Stimulated activated CD4-positive, alpha-beta T cell treated with anti-CD3 and anti-CD28 coated beads, Interleukin-2, amount 100 ng/mL, for 4 hours (primary cell): ENCODE measurements around the gene OXER1.
"Not testable (repeated sequence)": the region's sequence is repeated elsewhere in the genome, so short reads cannot be mapped to it uniquely, and the experiment has no call there.

Experiments
- DNase-seq: peaks from one replicate; pipeline ENCODE4 v3.0.0-alpha.2; 2020; ENCODE audit warnings: low read depth

OXER1 gene

DNA sequence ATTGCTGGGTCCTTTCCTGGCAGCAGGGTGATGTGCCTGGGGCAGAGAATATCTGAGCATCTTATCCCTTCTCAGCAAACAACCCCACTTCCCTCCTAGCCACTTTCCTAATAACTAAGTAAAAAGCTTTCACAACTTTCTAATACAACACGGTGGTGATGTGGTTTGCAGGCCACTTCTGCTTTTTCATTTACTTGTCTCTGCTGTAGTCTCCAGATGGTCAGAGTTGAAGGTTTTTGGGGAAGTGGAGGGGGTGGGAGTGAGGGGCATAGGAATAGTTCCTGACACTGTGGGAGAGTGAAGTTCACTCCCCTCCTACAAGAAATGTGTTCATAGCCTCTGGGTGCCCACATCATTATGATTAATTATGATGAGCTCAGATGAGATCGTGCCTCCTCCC, 11.6 kb downstream of the OXER1 start:
- no peak for DNase-seq

DNA sequence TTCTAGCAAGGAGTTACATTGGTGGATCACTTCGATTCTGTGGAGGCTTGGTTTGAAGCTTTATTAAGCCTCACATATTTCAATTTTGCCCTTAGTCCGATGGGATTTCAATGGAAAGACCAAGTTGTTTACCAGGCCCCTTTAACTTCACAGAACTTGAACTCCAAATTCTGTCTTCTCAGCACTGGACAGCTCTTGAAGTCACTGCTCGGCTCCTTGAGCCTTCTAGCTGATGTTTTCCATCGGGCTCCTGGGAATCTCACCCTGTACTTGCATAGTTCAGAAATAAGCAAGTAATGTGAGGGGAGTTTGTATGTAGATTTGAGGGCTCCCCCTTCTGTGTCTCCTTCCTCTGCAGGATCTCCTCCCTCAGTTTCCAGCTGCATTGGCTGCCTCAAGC, 15.1 kb downstream of the OXER1 start:
- no peak for DNase-seq

GRCh38 chr2:42747422-42747821, 16.5 kb downstream of the OXER1 start:
- DNase-seq = no peak

GRCh38 chr2:42744545-42745082, 19.3 kb downstream of the OXER1 start:
- DNase-seq = no peak

DNA sequence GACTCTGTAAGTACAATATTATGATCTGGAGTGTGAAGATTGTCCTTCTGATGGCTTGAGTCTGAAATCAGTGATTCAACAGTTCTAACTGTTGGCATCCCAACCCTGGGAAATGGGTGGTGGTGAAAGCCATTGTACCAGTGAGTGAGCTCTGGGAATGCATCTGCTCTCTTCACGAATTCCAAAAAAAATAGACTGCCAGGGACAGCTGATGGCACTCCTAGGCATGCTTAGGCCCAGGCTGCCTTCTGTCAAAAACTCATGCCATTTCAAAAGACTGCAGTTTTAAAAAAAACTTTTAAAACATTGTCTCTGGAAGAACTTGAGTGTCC, 20.3 kb downstream of the OXER1 start:
- no peak for DNase-seq

GRCh38 chr2:42742740-42743658, 20.9 kb downstream of the OXER1 start:
- no peak for DNase-seq

DNA sequence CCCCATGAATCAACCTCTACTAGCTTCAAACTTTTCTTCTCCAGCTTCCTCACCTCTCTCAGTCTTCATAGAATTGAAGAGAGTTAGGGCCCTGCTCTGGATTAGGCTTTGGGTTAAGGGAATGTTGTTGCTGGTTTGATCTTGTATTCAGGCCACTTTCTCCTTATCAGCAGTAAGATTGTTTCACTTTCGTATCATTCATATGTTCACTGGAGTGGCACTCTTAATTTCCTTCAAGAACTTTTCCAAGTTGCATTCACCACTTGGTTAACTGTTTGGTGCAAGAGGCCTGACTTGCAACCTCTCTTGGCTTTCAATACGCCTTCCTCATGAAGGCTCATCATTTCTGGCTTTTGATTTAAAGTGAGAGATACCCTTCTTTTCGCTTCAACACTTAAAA, 22.8 kb downstream of the OXER1 start:
- DNase-seq = no peak

GRCh38 chr2:42736598-42737322, 27.2 kb downstream of the OXER1 start:
- no peak for DNase-seq

DNA sequence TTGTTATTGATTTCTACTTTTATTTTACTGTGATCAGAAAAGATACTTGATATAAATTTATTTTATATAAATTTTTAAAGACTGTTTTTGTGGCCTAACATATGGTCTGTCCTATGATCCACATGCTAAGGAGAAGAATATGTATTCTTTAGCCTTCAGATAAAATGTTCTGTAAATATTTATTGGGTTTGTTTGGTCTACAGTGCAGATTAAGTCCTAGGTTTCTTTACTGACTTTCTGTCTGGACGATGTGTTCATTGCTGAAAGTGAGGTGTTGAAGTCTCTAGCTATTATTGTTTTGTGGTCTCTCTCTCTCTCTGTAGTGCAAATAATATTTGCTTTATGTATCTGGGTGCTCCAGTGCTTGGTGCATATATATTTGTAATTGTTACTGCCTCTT, 30.1 kb downstream of the OXER1 start:
- DNase-seq = no peak

DNA sequence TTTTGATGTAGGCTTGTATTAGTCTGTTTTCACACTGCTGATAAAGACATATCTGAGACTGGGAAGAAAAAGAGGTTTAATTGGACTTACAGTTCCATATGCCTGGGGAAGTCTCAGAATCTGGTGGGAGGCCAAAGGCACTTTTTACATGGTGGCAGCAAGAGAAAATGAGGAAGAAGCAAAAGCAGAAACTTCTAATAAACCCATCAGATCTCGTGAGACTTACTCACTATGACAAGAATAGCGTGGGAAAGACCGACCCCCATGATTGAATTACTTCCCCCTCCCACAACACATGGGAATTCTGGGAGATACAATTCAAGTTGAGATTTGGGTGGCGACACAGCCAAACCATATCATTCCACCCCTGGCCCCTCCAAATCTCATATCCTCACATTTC, 32.6 kb downstream of the OXER1 start:
- not testable (repeated sequence) for DNase-seq

GRCh38 chr2:42726680-42727079, 37.3 kb downstream of the OXER1 start:
- no peak for DNase-seq

- no peak for DNase-seq
Measured at GRCh38 chr2:42725657-42726056, 38.3 kb downstream of the OXER1 start.

DNA sequence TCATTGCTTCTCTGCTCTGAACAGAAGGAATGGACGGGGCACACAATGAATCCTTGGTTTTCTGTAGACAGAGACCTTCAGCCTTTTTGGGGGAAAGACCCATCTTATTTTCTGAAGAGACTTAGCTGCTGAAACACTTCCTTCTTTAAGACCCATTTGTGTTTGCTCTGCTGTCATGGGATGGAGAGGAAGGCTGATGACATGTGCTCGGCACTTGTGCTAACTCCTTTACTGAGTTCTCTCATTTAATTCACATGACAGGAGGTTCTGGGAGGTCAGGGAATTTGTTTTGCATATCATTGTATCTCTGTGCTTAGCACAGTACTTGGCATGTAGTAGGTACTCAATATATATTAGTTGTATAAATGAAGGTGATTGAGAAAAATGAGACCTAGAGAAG, 39.0 kb downstream of the OXER1 start:
- no peak for DNase-seq

DNA sequence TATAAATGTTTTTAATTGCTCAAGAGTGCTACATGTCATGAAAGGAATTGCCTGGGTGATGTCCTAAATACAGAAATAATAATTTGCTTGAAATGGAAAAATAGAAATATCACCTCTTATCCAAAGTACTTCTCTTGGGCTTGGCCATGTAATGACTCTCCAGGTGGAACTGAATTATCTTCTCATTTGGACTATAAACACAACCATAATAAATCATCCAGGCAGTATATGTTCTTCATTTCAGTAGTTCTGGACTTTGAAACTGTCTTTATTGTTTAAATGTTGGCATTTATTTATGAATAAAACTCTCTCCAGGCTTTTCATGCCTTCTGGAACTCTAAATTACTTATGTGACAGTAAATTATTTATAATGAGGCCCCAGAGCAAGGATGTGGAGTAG, 40.5 kb downstream of the OXER1 start:
- DNase-seq = no peak

- DNase-seq = no peak
Measured at GRCh38 chr2:42722320-42723190, 41.4 kb downstream of the OXER1 start.

GRCh38 chr2:42721898-42722297, 42.0 kb downstream of the OXER1 start:
- no peak for DNase-seq

GRCh38 chr2:42714686-42715085, 49.2 kb downstream of the OXER1 start:
- no peak for DNase-seq

- DNase-seq = no peak
Measured at GRCh38 chr2:42713920-42714319, 50.0 kb downstream of the OXER1 start.

DNA sequence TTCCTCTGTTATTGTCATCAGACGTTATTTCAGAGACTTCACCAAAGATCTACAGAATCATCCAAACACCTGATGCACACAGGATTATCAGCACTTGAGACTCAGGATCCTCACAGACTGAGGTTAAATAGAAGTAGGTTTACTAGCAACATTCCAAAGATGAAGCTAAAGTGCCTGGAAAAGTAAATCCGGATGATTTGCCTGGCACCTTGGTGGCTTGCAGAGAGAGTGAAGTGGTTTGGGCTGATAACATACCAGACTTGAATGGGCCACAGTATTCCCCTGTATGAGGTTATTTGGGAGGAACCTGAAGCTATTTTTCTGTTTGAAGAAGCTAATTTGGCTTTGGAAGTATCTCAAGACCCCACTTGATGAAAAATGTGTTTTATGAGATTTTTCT, 51.0 kb downstream of the OXER1 start:
- no peak for DNase-seq
